ENCODE measurements around the gene GLYATL1.

GLYATL1 gene

DNA sequence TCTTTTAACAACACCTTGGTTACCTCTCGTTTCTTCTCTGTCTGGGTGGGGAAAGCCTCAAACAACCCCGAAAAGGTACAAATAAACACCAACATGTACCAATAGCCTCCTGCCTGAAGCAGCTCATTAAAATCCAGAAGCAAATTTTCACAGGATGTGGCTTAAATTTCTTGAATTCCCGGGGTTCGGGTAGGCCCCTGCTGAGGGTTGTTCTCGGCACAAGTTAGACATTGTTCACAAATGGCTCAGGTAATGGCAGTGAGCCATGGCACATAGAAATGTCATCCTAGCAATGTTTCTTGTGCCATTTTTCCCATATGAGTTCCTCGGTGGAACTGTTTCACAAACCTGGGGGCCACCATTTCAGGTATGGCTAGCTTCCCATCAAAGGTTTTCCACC lies 19.7 kb upstream of the GLYATL1 start:
- peaks cover 3% of the 10 kb centered on the region for H3K36me3 Mint-ChIP-seq
- no peak overlapping the region for H3K27ac Mint-ChIP-seq
- DNase-seq (ENCODE audit: low spot score in 2 of 2) (no peak), ATAC-seq (ENCODE audit: low read depth) (no peak)
- peaks cover 7% of the 10 kb centered on the region for H3K4me1 Mint-ChIP-seq
- H3K9me3 Mint-ChIP-seq: peaks cover 10% of the 10 kb centered on the region
- no peak overlapping the region for H3K4me3 Mint-ChIP-seq
- H3K27me3 Mint-ChIP-seq: peaks cover 7% of the 10 kb centered on the region

DNA sequence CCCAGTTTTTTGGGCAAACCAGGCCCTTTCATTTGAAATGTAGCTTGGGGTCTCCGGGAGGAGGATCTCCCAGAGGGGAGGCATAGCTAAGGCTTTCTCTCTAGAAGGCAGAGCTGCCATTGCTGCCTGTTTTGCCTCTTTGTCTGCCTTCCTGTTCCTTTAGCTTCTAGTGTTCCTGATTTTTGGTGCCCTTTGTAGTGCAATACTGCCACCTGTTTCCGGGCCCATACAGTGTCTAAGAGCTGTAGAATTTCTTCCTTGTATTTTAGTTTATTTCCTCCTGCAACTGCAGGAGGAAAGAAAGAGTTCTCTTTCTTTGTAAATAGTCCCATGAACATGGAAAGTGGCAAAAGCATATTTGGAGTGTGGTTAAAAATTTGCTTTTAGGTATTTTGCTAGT lies 19.3 kb upstream of the GLYATL1 start:
- DNase-seq (ENCODE audit: low spot score in 2 of 2) (no peak), ATAC-seq (ENCODE audit: low read depth) (no peak)
- H3K9me3 Mint-ChIP-seq: peaks cover 10% of the 10 kb centered on the region
- H3K27ac Mint-ChIP-seq: no peak overlapping the region
- H3K4me3 Mint-ChIP-seq: no peak overlapping the region
- peaks cover 3% of the 10 kb centered on the region for H3K36me3 Mint-ChIP-seq
- peaks cover 7% of the 10 kb centered on the region for H3K27me3 Mint-ChIP-seq
- H3K4me1 Mint-ChIP-seq: peaks cover 7% of the 10 kb centered on the region

DNA sequence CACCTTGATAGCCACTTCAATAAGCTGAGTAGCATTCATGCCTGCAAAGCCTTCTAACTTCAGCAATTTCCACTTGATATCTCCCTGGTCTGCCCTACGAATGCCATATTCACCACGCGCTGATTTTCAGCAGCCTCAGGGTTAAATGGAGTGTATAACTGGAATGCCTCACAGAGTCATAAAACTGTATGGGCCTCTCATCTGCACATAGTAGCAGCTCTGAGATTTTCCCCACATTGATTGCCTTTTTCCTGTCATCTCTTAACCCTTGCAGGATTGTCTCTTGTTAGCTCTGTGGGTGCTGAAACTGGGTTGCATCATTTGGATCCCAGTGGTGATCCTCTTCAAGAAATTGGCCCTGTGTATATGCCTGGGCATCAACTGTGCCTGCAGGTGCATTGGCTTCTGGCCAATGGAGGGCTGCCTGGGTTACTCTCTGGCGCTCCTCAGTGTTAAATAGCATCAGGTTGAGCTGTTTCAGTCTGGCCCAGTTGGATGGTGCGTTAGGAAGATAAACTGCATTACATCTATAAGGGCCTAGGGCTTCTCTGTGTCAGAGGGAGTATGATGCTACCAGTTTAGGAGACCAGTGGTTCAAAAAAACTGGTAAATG lies 17.4 kb upstream of the GLYATL1 start:
- H3K4me1 Mint-ChIP-seq: peaks cover 7% of the 10 kb centered on the region
- DNase-seq (ENCODE audit: low spot score in 2 of 2) (no peak), ATAC-seq (ENCODE audit: low read depth) (no peak)
- no peak overlapping the region for H3K27ac Mint-ChIP-seq
- H3K4me3 Mint-ChIP-seq: no peak overlapping the region
- peaks cover 7% of the 10 kb centered on the region for H3K27me3 Mint-ChIP-seq
- peaks cover 6% of the 10 kb centered on the region for H3K9me3 Mint-ChIP-seq
- peaks cover 2% of the 10 kb centered on the region for H3K36me3 Mint-ChIP-seq

DNA sequence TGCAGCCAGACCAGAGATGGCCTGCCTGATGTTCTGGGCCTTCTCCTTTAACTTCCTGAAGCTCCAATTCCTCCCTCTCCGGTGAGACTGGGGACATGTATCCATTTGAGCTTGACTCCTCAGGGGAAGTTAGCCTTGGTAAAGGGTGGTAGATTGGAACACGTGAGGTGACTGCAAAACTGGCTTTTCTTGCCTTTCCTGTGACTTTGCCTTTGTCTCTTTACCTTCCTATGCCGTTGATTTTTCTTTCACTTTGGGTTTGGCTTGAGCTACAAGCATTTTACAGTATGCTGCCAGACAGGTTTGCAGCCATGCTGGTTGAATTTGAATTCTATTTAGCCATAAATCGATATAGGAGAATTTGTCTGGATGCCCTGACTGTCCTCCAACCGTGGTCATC lies 16.8 kb upstream of the GLYATL1 start:
- ATAC-seq (ENCODE audit: low read depth) (no peak), DNase-seq (ENCODE audit: low spot score in 2 of 2) (no peak)
- H3K27ac Mint-ChIP-seq: no peak overlapping the region
- peaks cover 7% of the 10 kb centered on the region for H3K27me3 Mint-ChIP-seq
- peaks cover 5% of the 10 kb centered on the region for H3K9me3 Mint-ChIP-seq
- no peak overlapping the region for H3K4me3 Mint-ChIP-seq
- H3K36me3 Mint-ChIP-seq: no peaks in the 10 kb centered on the region
- H3K4me1 Mint-ChIP-seq: peaks cover 9% of the 10 kb centered on the region

DNA sequence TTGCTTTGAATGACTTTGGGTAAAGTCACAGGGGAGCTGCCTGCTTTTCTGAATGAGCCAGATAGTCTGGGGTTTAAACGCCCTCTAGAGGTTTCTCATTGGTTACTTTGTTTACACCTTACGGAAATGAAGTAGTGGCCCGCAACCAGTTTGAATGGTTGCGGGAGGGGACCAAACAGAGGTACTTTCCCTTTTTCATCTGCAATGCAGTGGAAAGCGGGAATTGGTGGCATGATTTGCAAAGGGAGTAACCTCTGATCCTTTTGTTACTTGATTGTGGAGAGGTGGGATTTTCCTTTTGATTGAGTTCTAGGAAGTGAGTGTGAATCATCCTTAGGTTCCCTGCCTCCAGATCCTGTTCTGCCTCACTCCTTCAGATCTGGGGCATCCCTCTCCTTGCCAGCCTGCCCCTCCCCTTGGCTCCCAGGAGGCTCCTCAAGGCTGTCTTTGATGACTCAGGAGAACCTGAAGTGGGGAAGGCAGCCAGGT lies 15.9 kb upstream of the GLYATL1 start:
- peaks cover 5% of the 10 kb centered on the region for H3K27me3 Mint-ChIP-seq
- peaks cover 1% of the 10 kb centered on the region for H3K9me3 Mint-ChIP-seq
- H3K27ac Mint-ChIP-seq: no peak overlapping the region
- H3K36me3 Mint-ChIP-seq: no peaks in the 10 kb centered on the region
- peaks cover 13% of the 10 kb centered on the region for H3K4me1 Mint-ChIP-seq
- no peak for DNase-seq (ENCODE audit: low spot score in 2 of 2)
- peak; percentile 86 for ATAC-seq (ENCODE audit: low read depth)
- H3K4me3 Mint-ChIP-seq: peak overlapping the region; percentile 46

DNA sequence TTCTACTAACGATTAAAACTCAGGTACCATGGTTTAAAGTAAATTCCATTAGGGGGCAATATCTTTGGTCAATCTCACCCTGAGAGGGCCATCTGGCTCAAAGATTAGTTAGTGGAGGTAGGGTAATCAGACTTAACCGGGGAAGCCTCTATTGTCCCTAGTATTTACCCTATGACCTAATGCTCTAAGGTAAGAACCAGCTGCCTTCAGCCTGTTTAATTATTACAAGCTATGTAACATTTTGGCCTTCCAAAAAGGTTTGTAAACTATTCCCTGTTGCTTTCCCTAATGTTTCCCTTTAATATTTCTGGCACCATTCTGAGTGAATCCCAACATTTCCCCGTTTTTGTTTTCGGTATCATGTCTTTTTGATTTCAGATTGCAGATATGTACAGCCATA lies 15.1 kb upstream of the GLYATL1 start:
- Mint-ChIP-seq H3K9me3 (no peaks in the 10 kb centered on the region), H3K4me1 (peaks cover 13% of the 10 kb centered on the region), H3K27me3 (peaks cover 6% of the 10 kb centered on the region), H3K27ac (no peak overlapping the region), H3K36me3 (no peaks in the 10 kb centered on the region), H3K4me3 (no peak overlapping the region)
- no peak for DNase-seq (ENCODE audit: low spot score in 2 of 2)
- no peak for ATAC-seq (ENCODE audit: low read depth)

DNA sequence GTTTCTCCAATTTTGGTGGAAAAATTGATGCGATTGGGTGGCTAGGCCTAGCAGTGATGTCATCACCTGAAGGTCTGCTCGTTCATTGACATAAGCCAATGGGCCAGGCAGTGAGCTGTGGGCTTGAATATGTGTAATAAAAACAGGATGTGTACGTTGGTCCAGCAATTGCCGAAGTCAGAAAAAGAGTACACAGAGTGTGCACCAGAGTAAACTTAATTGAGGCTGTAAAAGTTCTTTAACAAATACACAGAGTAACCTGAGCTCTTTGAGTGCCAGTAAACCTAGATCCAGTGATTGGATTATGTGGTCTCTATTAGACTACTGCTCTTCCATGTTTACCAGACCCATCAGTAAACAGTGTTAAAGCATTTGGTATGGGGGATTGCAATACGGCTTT lies 13.0 kb upstream of the GLYATL1 start:
- Mint-ChIP-seq H3K9me3 (no peaks in the 10 kb centered on the region), H3K27ac (no peak overlapping the region), H3K4me1 (peaks cover 13% of the 10 kb centered on the region), H3K27me3 (peaks cover 10% of the 10 kb centered on the region), H3K4me3 (no peak overlapping the region), H3K36me3 (no peaks in the 10 kb centered on the region)
- ATAC-seq (ENCODE audit: low read depth) (no peak), DNase-seq (ENCODE audit: low spot score in 2 of 2) (no peak)

DNA sequence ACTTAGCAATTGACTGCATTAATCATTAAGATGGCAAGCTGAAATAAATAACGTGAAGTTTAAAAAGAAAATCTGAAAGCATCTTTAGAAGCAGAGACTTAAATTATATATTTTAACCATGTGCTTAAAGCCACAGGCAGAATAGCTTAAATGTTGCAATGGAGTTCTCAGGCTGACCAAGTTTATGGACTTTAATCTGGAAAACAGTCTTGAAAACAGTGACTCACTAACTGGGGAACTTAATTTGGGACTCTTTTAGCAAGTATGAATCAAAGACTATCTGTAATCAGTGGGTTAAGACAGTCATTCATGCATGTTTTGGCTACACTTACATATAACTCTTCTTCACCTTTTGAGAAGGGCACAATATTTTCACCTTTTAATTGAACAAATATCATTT lies 12.6 kb upstream of the GLYATL1 start:
- ATAC-seq (ENCODE audit: low read depth) (no peak), DNase-seq (ENCODE audit: low spot score in 2 of 2) (no peak)
- H3K9me3 Mint-ChIP-seq: no peaks in the 10 kb centered on the region
- peaks cover 8% of the 10 kb centered on the region for H3K27me3 Mint-ChIP-seq
- no peaks in the 10 kb centered on the region for H3K36me3 Mint-ChIP-seq
- H3K4me3 Mint-ChIP-seq: no peak overlapping the region
- peaks cover 13% of the 10 kb centered on the region for H3K4me1 Mint-ChIP-seq
- H3K27ac Mint-ChIP-seq: no peak overlapping the region

DNA sequence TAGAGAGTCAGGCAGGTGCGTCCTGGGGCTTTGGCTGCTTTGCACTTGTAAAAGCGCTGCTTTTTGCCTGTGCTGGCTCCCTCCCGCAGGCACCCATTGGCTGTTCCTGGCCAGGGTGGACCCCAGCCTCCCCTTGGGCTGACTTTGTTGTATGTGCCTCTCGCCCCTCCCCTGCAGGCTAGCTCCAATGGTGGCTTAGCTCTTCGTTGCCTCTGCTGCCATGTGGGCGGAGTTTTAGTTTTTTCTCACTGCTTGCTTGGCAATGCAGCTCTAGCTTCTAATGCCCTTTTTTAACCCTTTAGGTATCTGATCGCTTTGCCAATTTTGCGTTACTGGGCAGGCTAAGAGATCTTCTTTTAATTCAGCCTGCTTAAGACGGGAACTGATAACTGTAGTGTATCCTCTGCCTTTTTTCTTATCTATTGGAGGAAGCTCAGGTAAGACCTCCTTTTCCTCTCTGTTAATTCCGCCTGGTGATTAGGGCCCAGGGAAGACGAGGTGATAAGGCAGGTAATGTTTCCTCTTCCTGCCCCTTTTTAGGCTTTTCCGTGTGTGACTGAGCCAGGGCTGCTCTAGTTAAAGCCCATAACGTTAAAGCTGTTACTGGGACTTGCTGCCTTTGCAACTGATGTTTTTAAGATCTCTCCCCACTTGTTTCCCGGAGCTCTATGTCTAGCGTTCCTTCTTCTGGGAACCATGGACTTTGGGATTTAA lies 11.7 kb upstream of the GLYATL1 start:
- H3K4me3 Mint-ChIP-seq: peak overlapping the region; percentile 55
- H3K36me3 Mint-ChIP-seq: no peaks in the 10 kb centered on the region
- H3K27me3 Mint-ChIP-seq: peaks cover 8% of the 10 kb centered on the region
- DNase-seq (ENCODE audit: low spot score in 2 of 2): no peak
- no peaks in the 10 kb centered on the region for H3K9me3 Mint-ChIP-seq
- H3K4me1 Mint-ChIP-seq: peaks cover 13% of the 10 kb centered on the region
- ATAC-seq (ENCODE audit: low read depth): peak; percentile 43
- H3K27ac Mint-ChIP-seq: no peak overlapping the region

DNA sequence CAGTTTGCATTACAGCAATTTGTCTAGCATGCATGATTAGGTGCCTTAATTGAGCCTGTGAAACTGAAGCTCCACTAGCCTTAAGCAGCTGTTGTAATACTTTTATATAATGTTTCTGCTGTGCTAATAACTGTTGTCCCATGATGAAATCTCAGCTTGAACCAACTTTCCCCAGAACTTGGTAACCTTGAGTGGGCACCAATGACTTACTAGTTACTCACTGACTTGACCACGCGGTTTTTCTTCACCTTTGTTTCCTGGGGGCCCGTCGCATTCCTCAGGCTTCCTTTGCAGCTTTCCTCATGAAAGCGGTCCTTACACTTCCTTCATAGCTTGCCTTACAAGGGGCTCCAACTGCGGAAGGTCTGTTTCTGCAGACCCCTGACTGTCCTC lies 11.2 kb upstream of the GLYATL1 start:
- Mint-ChIP-seq H3K27me3 (peaks cover 8% of the 10 kb centered on the region), H3K36me3 (no peaks in the 10 kb centered on the region), H3K27ac (no peak overlapping the region), H3K4me1 (peaks cover 11% of the 10 kb centered on the region), H3K4me3 (no peak overlapping the region), H3K9me3 (no peaks in the 10 kb centered on the region)
- DNase-seq (ENCODE audit: low spot score in 2 of 2): no peak
- no peak for ATAC-seq (ENCODE audit: low read depth)

DNA sequence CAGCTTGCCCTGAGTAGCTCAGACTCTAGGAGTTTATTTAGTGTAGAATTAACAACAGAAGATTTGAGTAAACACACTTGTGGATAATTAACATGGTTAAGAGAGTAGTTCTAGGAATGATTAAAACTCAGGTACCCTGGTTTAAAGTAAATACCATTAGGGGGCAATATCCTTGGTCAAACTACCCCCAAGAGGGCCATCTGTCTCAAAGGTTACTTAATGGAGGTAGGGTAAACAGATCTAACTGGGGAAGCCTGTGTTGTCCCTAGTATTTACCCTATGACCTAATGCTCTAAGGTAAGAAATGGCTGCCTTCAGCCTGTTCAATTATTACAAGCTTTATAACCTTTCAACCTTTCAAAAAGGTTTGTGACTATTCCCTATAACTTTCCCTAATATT lies 10.6 kb upstream of the GLYATL1 start:
- H3K27ac Mint-ChIP-seq: no peak overlapping the region
- no peak for DNase-seq (ENCODE audit: low spot score in 2 of 2)

DNA sequence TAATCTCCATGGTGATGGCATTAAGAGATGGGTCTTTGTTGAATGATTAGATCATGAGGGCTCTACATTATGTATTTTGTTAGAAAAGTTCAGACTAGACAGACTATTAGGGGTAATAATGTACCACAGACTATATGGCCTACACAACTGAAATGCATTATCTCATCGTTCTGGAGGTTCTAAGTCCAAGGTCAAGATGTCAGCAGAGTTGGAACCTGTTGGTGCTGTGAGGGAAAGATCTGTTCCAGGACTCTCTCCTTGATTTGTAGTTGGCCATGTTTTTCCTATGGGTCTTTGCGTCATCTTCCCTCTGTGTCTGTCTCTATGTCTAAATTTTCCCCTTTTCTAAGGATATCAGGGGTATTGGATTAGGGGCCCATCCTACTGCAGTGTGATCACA lies 8.4 kb upstream of the GLYATL1 start:
- Mint-ChIP-seq H3K4me3 (no peak overlapping the region), H3K27me3 (peaks cover 6% of the 10 kb centered on the region), H3K36me3 (no peaks in the 10 kb centered on the region), H3K27ac (no peak overlapping the region), H3K4me1 (peaks cover 5% of the 10 kb centered on the region), H3K9me3 (no peaks in the 10 kb centered on the region)
- ATAC-seq (ENCODE audit: low read depth) (no peak), DNase-seq (ENCODE audit: low spot score in 2 of 2) (no peak)

More for the DNA sequence above, 10.6 kb upstream of the GLYATL1 start:
- Mint-ChIP-seq H3K4me3 (no peak overlapping the region), H3K27me3 (peaks cover 8% of the 10 kb centered on the region), H3K4me1 (peaks cover 5% of the 10 kb centered on the region), H3K36me3 (no peaks in the 10 kb centered on the region), H3K9me3 (no peaks in the 10 kb centered on the region)
- ATAC-seq (ENCODE audit: low read depth): no peak

DNA sequence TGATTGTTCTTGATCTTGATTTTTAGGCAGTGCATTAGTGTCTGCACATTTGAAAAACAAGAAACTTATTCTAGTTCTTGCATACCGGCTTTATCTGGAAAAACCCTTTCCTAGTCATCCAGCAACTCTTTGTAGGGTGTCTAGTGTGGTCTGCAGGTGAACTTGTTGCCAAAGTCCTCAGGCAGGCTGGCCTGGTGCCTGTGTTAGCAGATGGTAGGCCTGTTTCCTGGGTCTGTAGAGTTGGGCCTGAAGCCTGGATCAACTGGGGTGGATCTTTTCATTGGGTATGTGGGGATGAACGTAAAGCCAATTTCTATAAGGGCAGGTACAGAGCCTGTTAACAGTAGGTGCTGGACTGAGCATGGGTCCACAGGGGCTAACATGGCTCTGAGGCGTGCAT lies 5.6 kb upstream of the GLYATL1 start:
- DNase-seq (ENCODE audit: low spot score in 2 of 2): no peak
- Mint-ChIP-seq H3K4me1 (no peaks in the 10 kb centered on the region), H3K27ac (no peak overlapping the region), H3K27me3 (peaks cover 6% of the 10 kb centered on the region), H3K36me3 (no peaks in the 10 kb centered on the region), H3K9me3 (no peaks in the 10 kb centered on the region), H3K4me3 (no peak overlapping the region)
- no peak for ATAC-seq (ENCODE audit: low read depth)

DNA sequence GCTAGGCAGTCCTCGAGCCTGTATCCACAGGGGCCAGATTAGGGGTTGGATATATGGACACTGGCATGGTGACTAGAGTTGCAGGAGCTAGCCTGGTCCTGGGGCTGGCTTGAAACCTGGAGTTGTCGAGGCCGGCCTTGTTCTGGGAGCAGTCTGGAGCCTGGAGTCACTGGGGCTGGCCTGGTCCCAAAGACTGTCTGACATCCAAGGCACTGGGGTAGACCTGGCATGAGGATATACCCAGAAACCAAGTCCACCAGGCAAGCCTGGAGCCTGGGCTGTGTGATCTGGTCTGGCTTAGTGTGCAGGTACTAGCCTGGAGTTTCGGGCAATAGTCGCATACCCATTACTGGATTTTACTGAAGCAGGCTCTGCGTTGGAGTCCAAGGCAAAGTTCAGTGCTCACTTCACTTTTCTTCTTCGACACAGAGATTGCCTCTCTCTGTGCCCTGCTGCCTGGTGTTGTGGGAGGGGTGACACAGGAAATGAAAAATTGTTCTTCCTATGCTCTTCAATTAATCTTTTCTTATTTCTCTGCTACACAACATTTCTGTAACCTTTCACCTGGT lies 4.3 kb upstream of the GLYATL1 start:
- no peaks in the 10 kb centered on the region for H3K4me1 Mint-ChIP-seq
- no peak for DNase-seq (ENCODE audit: low spot score in 2 of 2)
- H3K9me3 Mint-ChIP-seq: no peaks in the 10 kb centered on the region
- H3K4me3 Mint-ChIP-seq: no peak overlapping the region
- H3K36me3 Mint-ChIP-seq: no peaks in the 10 kb centered on the region
- H3K27me3 Mint-ChIP-seq: no peaks in the 10 kb centered on the region
- no peak overlapping the region for H3K27ac Mint-ChIP-seq
- ATAC-seq (ENCODE audit: low read depth): no peak
